ENCODE measurements around the gene RAB36.

- TF ChIP-seq SMAD1 (IDR thresholded peaks at IDR 0.05; ENCODE audit: low read depth, low read length, partially characterized antibody) (no peak), RHOXF2B (CRISPR knock-in tag; conservative IDR thresholded peaks at IDR 0.05) (no peak), CBX3 (IDR thresholded peaks at IDR 0.05; ENCODE audit: borderline replicate concordance in 1 of 2, low read length in 2 of 2) (no peak), HNRNPL (IDR thresholded peaks at IDR 0.05; ENCODE audit: low read depth, low read length) (no peak), BMI1 (IDR thresholded peaks at IDR 0.05; ENCODE audit: low read length) (no peak), CTCF (IDR thresholded peaks at IDR 0.05 in 2 of 3, conservative IDR thresholded peaks at IDR 0.05 in 1 of 3; ENCODE audit: insufficient read depth in 2 of 3, low read depth in 1 of 3, low read length in 3 of 3) (no peak), YBX1 (IDR thresholded peaks at IDR 0.05) (no peak), SRF (CRISPR knock-in tag; IDR thresholded peaks at IDR 0.05) (no peak)
These were observed 36.5 kb downstream of the RAB36 start for GRCh38 chr22:23181721-23182308.

Measured in K562 (cell line).